ENCODE results near the gene MDFIC.

GRCh38 chr7:114977277-114977676 is 55.4 kb downstream of the MDFIC start:
- no peak for TF ChIP-seq CTCF (IDR thresholded peaks at IDR 0.05)
- TF ChIP-seq EP300 (IDR thresholded peaks at IDR 0.05): no peak
- no peak for TF ChIP-seq POLR2A (IDR thresholded peaks at IDR 0.05)
